ENCODE measurements around the gene ERN1.
"Not testable (repeated sequence)": the region's sequence is repeated elsewhere in the genome, so short reads cannot be mapped to it uniquely, and the experiment has no call there.

ERN1 gene

GRCh38 chr17:64134216-64134970 lies 4.4 kb upstream of the ERN1 start:
- DNase-seq, result no peak

- no peak for DNase-seq
Measured at GRCh38 chr17:64133546-64134215, 3.7 kb upstream of the ERN1 start.

GRCh38 chr17:64131606-64132270 lies 1.8 kb upstream of the ERN1 start:
- DNase-seq, result no peak

- DNase-seq, result peak; percentile 38
Measured at GRCh38 chr17:64130559-64131001, 636 bp upstream of the ERN1 start.

GRCh38 chr17:64129515-64129764 lies 504 bp downstream of the ERN1 start:
- DNase-seq, result no peak

- DNase-seq, result no peak
Measured at GRCh38 chr17:64128787-64129514, 993 bp downstream of the ERN1 start.

GRCh38 chr17:64126918-64127317 lies 3.0 kb downstream of the ERN1 start:
- DNase-seq, result no peak

- DNase-seq, result no peak
Measured at GRCh38 chr17:64125937-64126336, 4.0 kb downstream of the ERN1 start.

GRCh38 chr17:64124609-64125008 lies 5.3 kb downstream of the ERN1 start:
- no peak for DNase-seq

GRCh38 chr17:64123114-64123513 lies 6.8 kb downstream of the ERN1 start:
- DNase-seq, result no peak

- DNase-seq, result not testable (repeated sequence)
Measured at GRCh38 chr17:64120972-64121786, 8.8 kb downstream of the ERN1 start.

- DNase-seq, result no peak
Measured at GRCh38 chr17:64120159-64120810, 9.7 kb downstream of the ERN1 start.

GRCh38 chr17:64117981-64118979 lies 11.7 kb downstream of the ERN1 start:
- no peak for DNase-seq

GRCh38 chr17:64115822-64116534 lies 14.0 kb downstream of the ERN1 start:
- no peak for DNase-seq

GRCh38 chr17:64115043-64115698 lies 14.8 kb downstream of the ERN1 start:
- DNase-seq, result no peak

- DNase-seq, result no peak
Measured at GRCh38 chr17:64113006-64113405, 16.9 kb downstream of the ERN1 start.

- no peak for DNase-seq
Measured at GRCh38 chr17:64111831-64112230, 18.1 kb downstream of the ERN1 start.

- DNase-seq, result no peak
Measured at GRCh38 chr17:64110379-64111152, 19.4 kb downstream of the ERN1 start.

- DNase-seq, result no peak
Measured at GRCh38 chr17:64109400-64109799, 20.5 kb downstream of the ERN1 start.

Data from activated CD8-positive, alpha-beta memory T cell treated with anti-CD3 and anti-CD28 coated beads, Interleukin-2, amount 50 U/mL, for 4 hours (primary cell).